Neuronal stem cell (in vitro differentiated cells): Measurements from ENCODE around the gene FADS2.
A peak's percentile ranks its signal among the peaks of the same experiment; 100 is the strongest.

ENCODE experiments used
- DNase-seq: peaks from one replicate; pipeline ENCODE4 v3.0.0-alpha.2; 2013; ENCODE audit warnings: low spot score
- H2AFZ ChIP-seq: one replicate; pipeline ENCODE4 v1.6.1; 2013; ENCODE audit warnings: mild to moderate bottlenecking, low read length, inconsistent platforms
- H2AK5ac ChIP-seq: 2 replicates; pipeline ENCODE4 v1.6.1; 2013; ENCODE audit warnings: low read depth, mild to moderate bottlenecking, inconsistent platforms, low read length, moderate library complexity, mixed read lengths
- H2BK120ac ChIP-seq: 2 replicates; pipeline ENCODE4 v1.6.1; 2013; ENCODE audit warnings: low read depth, mild to moderate bottlenecking, inconsistent platforms, low read length, moderate library complexity, mixed read lengths
- H2BK12ac ChIP-seq: one replicate; pipeline ENCODE4 v1.6.1; 2013; ENCODE audit warnings: low read length, inconsistent platforms
- H2BK15ac ChIP-seq: 2 replicates; pipeline ENCODE4 v1.6.1; 2013; ENCODE audit warnings: mild to moderate bottlenecking, low read length, inconsistent platforms, mixed read lengths
- H2BK5ac ChIP-seq: one replicate; pipeline ENCODE4 v1.6.1; 2013; ENCODE audit warnings: inconsistent platforms, mild to moderate bottlenecking, low read length, moderate library complexity
- H3K14ac ChIP-seq: one replicate; pipeline ENCODE4 v1.6.1; 2013; ENCODE audit warnings: low read length, inconsistent platforms
- H3K18ac ChIP-seq: 2 replicates; pipeline ENCODE4 v1.6.1; 2013; ENCODE audit warnings: low read length, inconsistent platforms
- H3K23ac ChIP-seq: 2 replicates; pipeline ENCODE4 v1.6.1; 2013; ENCODE audit warnings: low read depth, mild to moderate bottlenecking, mixed read lengths, low read length, inconsistent platforms; ENCODE audit not compliant: poor library complexity
- H3K27ac ChIP-seq: replicated peaks from 3 replicates; pipeline ENCODE4 v1.5.1; 2013; ENCODE audit warnings: low read length, inconsistent platforms
- H3K27me3 ChIP-seq, 3 experiments: 2 replicates each; pipeline ENCODE4 v1.6.1; 2013; ENCODE audit warnings: low read length in 3 of 3, mild to moderate bottlenecking in 2 of 3, inconsistent platforms in 1 of 3, low read depth in 1 of 3, mixed read lengths in 1 of 3, moderate library complexity in 1 of 3; ENCODE audit not compliant: control insufficient read depth in 3 of 3, insufficient read depth in 3 of 3
- H3K36me3 ChIP-seq, 2 donors: replicated peaks in 1 of 2; 2 replicates each; pipeline ENCODE4 v1.6.1; 2013; ENCODE audit warnings: low read length in 2 of 2; ENCODE audit not compliant: control insufficient read depth in 2 of 2, insufficient read depth in 2 of 2
- H3K4ac ChIP-seq: 2 replicates; pipeline ENCODE4 v1.6.1; 2013; ENCODE audit warnings: inconsistent platforms, mild to moderate bottlenecking, low read length, moderate library complexity
- H3K4me1 ChIP-seq, 2 donors: 1 replicate in 1 of 2; 2 replicates in 1 of 2; pipeline ENCODE4 v1.6.1; 2013; ENCODE audit warnings: low read length in 2 of 2, low read depth in 1 of 2; ENCODE audit not compliant: control insufficient read depth in 2 of 2, insufficient read depth in 1 of 2
- H3K4me2 ChIP-seq: one replicate; pipeline ENCODE4 v1.6.1; 2013; ENCODE audit warnings: mild to moderate bottlenecking, low read length, inconsistent platforms; ENCODE audit not compliant: insufficient read depth, poor library complexity, severe bottlenecking
- H3K4me3 ChIP-seq, 2 donors: 2 replicates each; pipeline ENCODE4 v1.5.1; 2013; ENCODE audit warnings: low read length in 2 of 2, mild to moderate bottlenecking in 2 of 2, inconsistent platforms in 1 of 2, moderate library complexity in 1 of 2
- H3K79me1 ChIP-seq: one replicate; pipeline ENCODE4 v1.6.1; 2013; ENCODE audit warnings: low read depth, mild to moderate bottlenecking, inconsistent platforms, low read length, moderate library complexity
- H3K9ac ChIP-seq: one replicate; pipeline ENCODE4 v1.6.1; 2013; ENCODE audit warnings: mild to moderate bottlenecking, low read depth, low read length, inconsistent platforms; ENCODE audit not compliant: poor library complexity
- H3K9me3 ChIP-seq, 2 donors: replicated peaks in 1 of 2; 2 replicates each; pipeline versions ENCODE3 to v1.6.1; 2013; ENCODE audit warnings: low read length in 2 of 2, mild to moderate bottlenecking in 2 of 2, inconsistent platforms in 1 of 2, low read depth in 1 of 2, mixed read lengths in 1 of 2, moderate library complexity in 1 of 2; ENCODE audit not compliant: control insufficient read depth in 2 of 2, insufficient read depth in 1 of 2
- H4K8ac ChIP-seq: one replicate; pipeline ENCODE4 v1.6.1; 2013; ENCODE audit warnings: low read depth, mild to moderate bottlenecking, inconsistent platforms, low read length, moderate library complexity
- H4K91ac ChIP-seq: one replicate; pipeline ENCODE4 v1.6.1; 2013; ENCODE audit warnings: low read length, low read depth, mild to moderate bottlenecking, inconsistent platforms; ENCODE audit not compliant: poor library complexity
- WGBS, 2 donors: extraction: QIAGEN DNeasy Blood & Tissue Kit; methylation state at CpG; one replicate each; pipeline ENCODE4 v1.1.7; 2013; ENCODE audit warnings: missing lambda C conversion rate in 2 of 2, mixed read lengths in 1 of 2; ENCODE audit not compliant: insufficient read length in 2 of 2, insufficient replicate concordance in 1 of 2; ENCODE audit errors: extremely low coverage in 2 of 2; 5-methylcytosine and 5-hydroxymethylcytosine counted together

The FADS2 gene

GRCh38 chr11:61826930-61827570 lies 1.1 kb upstream of the FADS2 start:
- Histone ChIP-seq H2BK5ac (peak overlapping the region; percentile 100), H3K27ac (peak overlapping the region; percentile 100), H3K9me3 (no peaks in the 10 kb centered on the region), H3K18ac (peak overlapping the region; percentile 100), H3K14ac (peak overlapping the region; percentile 47), H3K4me2 (peak overlapping the region; percentile 78), H2AK5ac (peak overlapping the region; percentile 23), H2AFZ (peak overlapping the region; percentile 78), H3K23ac (peak overlapping the region; percentile 97), H3K4me1 (peaks cover 21 to 34% of the 10 kb centered on the region in 2 donors), H3K27me3 (no peaks in the 10 kb centered on the region), H3K4ac (peak overlapping the region; percentile 91), H3K36me3 (peaks cover 13 to 40% of the 10 kb centered on the region in 2 donors), H2BK120ac (peak overlapping the region; percentile 92), H3K79me1 (peaks cover 4% of the 10 kb centered on the region), H2BK12ac (no peak overlapping the region), H3K4me3 (peak overlapping the region; percentile 88 to 100), H4K8ac (no peak overlapping the region), H3K9ac (peak overlapping the region; percentile 97), H4K91ac (peak overlapping the region; percentile 18), H2BK15ac (peak overlapping the region; percentile 88)
- no peak for DNase-seq
- WGBS, 2 donors: no CpG with 5 or more reads among the region's 23 CpGs

GRCh38 chr11:61828379-61828628 lies 204 bp downstream of the FADS2 start:
- Histone ChIP-seq H3K23ac (peak overlapping the region; percentile 97), H3K4me2 (peak overlapping the region; percentile 78), H4K8ac (no peak overlapping the region), H3K27ac (peak overlapping the region; percentile 100), H3K27me3 (no peaks in the 10 kb centered on the region), H2BK15ac (peak overlapping the region; percentile 95), H3K4me3 (peak overlapping the region; percentile 88 to 100), H3K79me1 (peaks cover 8% of the 10 kb centered on the region), H3K14ac (peak overlapping the region; percentile 99), H2BK5ac (peak overlapping the region; percentile 100), H2BK12ac (peak overlapping the region; percentile 82), H3K4ac (peak overlapping the region; percentile 99), H3K18ac (peak overlapping the region; percentile 100), H3K9ac (peak overlapping the region; percentile 100), H2AK5ac (peak overlapping the region; percentile 100), H3K9me3 (no peaks in the 10 kb centered on the region), H3K36me3 (peaks cover 22 to 46% of the 10 kb centered on the region in 2 donors), H2BK120ac (peak overlapping the region; percentile 95), H3K4me1 (peaks cover 32 to 46% of the 10 kb centered on the region in 2 donors), H2AFZ (peak overlapping the region; percentile 78), H4K91ac (peak overlapping the region; percentile 98)
- no peak for DNase-seq
- no CpG with 5 or more reads among the region's 16 CpGs for WGBS, 2 donors

- Histone ChIP-seq H3K4me2 (peak overlapping the region; percentile 78), H4K91ac (peak overlapping the region; percentile 98), H3K4me1 (peaks cover 36 to 51% of the 10 kb centered on the region in 2 donors), H2BK15ac (peak overlapping the region; percentile 95), H3K9me3 (no peaks in the 10 kb centered on the region), H3K14ac (peak overlapping the region; percentile 95), H3K18ac (peak overlapping the region; percentile 100), H2AK5ac (peak overlapping the region; percentile 100), H4K8ac (no peak overlapping the region), H3K23ac (peak overlapping the region; percentile 97), H3K36me3 (peaks cover 24 to 48% of the 10 kb centered on the region in 2 donors), H3K4ac (peak overlapping the region; percentile 99), H3K79me1 (peaks cover 12% of the 10 kb centered on the region), H3K4me3 (peak overlapping the region; percentile 88 to 100), H2BK12ac (no peak overlapping the region), H2AFZ (peak overlapping the region; percentile 78), H3K9ac (peak overlapping the region; percentile 100), H3K27ac (peak overlapping the region; percentile 100), H2BK5ac (peak overlapping the region; percentile 100), H2BK120ac (peak overlapping the region; percentile 95), H3K27me3 (no peaks in the 10 kb centered on the region)
- WGBS, 2 donors: no CpG with 5 or more reads among the region's 55 CpGs
- DNase-seq: peak; percentile 57
Measured at GRCh38 chr11:61828629-61829407, 718 bp downstream of the FADS2 start.

GRCh38 chr11:61829806-61830205 lies 1.7 kb downstream of the FADS2 start:
- Histone ChIP-seq H3K79me1 (peaks cover 12% of the 10 kb centered on the region), H2BK15ac (no peak overlapping the region), H3K4me1 (peaks cover 44 to 57% of the 10 kb centered on the region in 2 donors), H3K9me3 (no peaks in the 10 kb centered on the region), H3K9ac (peak overlapping the region; percentile 100), H3K4me3 (peak overlapping the region; percentile 88 to 100), H3K27me3 (no peaks in the 10 kb centered on the region), H3K4ac (no peak overlapping the region), H3K23ac (no peak overlapping the region), H2AFZ (no peak overlapping the region), H2BK120ac (no peak overlapping the region), H2BK12ac (no peak overlapping the region), H2AK5ac (no peak overlapping the region), H3K14ac (peak overlapping the region; percentile 5), H2BK5ac (no peak overlapping the region), H3K4me2 (peak overlapping the region; percentile 69), H3K18ac (peak overlapping the region; percentile 8), H4K8ac (no peak overlapping the region), H4K91ac (no peak overlapping the region), H3K36me3 (peaks cover 31 to 57% of the 10 kb centered on the region in 2 donors), H3K27ac (no peak overlapping the region)
- DNase-seq: no peak
- no CpG with 5 or more reads among the region's 4 CpGs for WGBS, 2 donors
